HEK293T (cell line): ENCODE data around the gene MRPL10.

Experiments used
- ARNT ChIP-seq: fragments of 450-650 bp; IDR thresholded peaks from 2 replicates; pipeline ENCODE4 v1.6.1; 2017; ENCODE audit warnings: mild to moderate bottlenecking
- CTBP1 ChIP-seq: fragments of 450-650 bp; IDR thresholded peaks from 2 replicates; pipeline ENCODE4 v1.6.1; 2016; ENCODE audit warnings: borderline replicate concordance
- ELF4 ChIP-seq: fragments of 450-650 bp; IDR thresholded peaks from 2 replicates; pipeline ENCODE4 v1.6.1; 2017; ENCODE audit warnings: antibody characterized with exemption
- FOXA1 ChIP-seq: fragments of 450-650 bp; IDR thresholded peaks from 2 replicates; pipeline ENCODE4 v1.6.1; 2016; ENCODE audit warnings: mild to moderate bottlenecking
- FOXK2 ChIP-seq: fragments of 450-650 bp; IDR thresholded peaks from 2 replicates; pipeline ENCODE4 v1.6.1; 2016; ENCODE audit warnings: mild to moderate bottlenecking
- FOXM1 ChIP-seq: fragments of 450-650 bp; IDR thresholded peaks from 2 replicates; pipeline ENCODE4 v1.6.1; 2017; ENCODE audit warnings: mild to moderate bottlenecking, borderline replicate concordance
- HDGF ChIP-seq: fragments of 450-650 bp; IDR thresholded peaks from 2 replicates; pipeline ENCODE4 v1.6.1; 2017; ENCODE audit warnings: antibody characterized with exemption, borderline replicate concordance
- L3MBTL2 ChIP-seq: fragments of 450-650 bp; conservative IDR thresholded peaks from 2 replicates; pipeline ENCODE4 v1.6.1; 2016; ENCODE audit warnings: mild to moderate bottlenecking
- LEF1 ChIP-seq: fragments of 450-650 bp; IDR thresholded peaks from 2 replicates; pipeline ENCODE4 v1.6.1; 2017; ENCODE audit warnings: mild to moderate bottlenecking, borderline replicate concordance
- NFRKB ChIP-seq: fragments of 450-650 bp; IDR thresholded peaks from 2 replicates; pipeline ENCODE4 v1.6.1; 2016; ENCODE audit warnings: mild to moderate bottlenecking, moderate library complexity
- SP1 ChIP-seq: fragments of 450-650 bp; IDR thresholded peaks from 2 replicates; pipeline ENCODE4 v1.6.1; 2017
- SUZ12 ChIP-seq: fragments of 450-650 bp; IDR thresholded peaks from 2 replicates; pipeline ENCODE4 v1.6.1; 2016; ENCODE audit warnings: mild to moderate bottlenecking
- TARDBP ChIP-seq: fragments of 450-650 bp; IDR thresholded peaks from 2 replicates; pipeline ENCODE4 v1.6.1; 2016

- TF ChIP-seq ELF4: no peak
- no peak for TF ChIP-seq FOXM1
- TF ChIP-seq TARDBP: no peak
- TF ChIP-seq ARNT: no peak
- TF ChIP-seq NFRKB: no peak
- no peak for TF ChIP-seq SP1
- TF ChIP-seq LEF1: no peak
- no peak for TF ChIP-seq HDGF
- no peak for TF ChIP-seq SUZ12
- TF ChIP-seq FOXA1: no peak
- TF ChIP-seq FOXK2: no peak
- TF ChIP-seq L3MBTL2: no peak
- TF ChIP-seq CTBP1: no peak
These were observed 33.5 kb upstream of the MRPL10 start for GRCh38 chr17:47864791-47865216.
